Measurements from ENCODE around the gene MAGI2.
"Not testable (repeated sequence)": the region's sequence is repeated elsewhere in the genome, so short reads cannot be mapped to it uniquely, and the experiment has no call there.

MAGI2 gene

GRCh38 chr7:79442766-79443165 is 10.7 kb downstream of the MAGI2 start:
- not testable (repeated sequence) for ATAC-seq

GRCh38 chr7:79436378-79436777 is 17.1 kb downstream of the MAGI2 start:
- no peak for ATAC-seq

- no peak for ATAC-seq
Observed at GRCh38 chr7:79434867-79435266, 18.6 kb downstream of the MAGI2 start.

GRCh38 chr7:79434098-79434497 is 19.4 kb downstream of the MAGI2 start:
- no peak for ATAC-seq

GRCh38 chr7:79430391-79430790 is 23.1 kb downstream of the MAGI2 start:
- no peak for ATAC-seq

- no peak for ATAC-seq
Observed at GRCh38 chr7:79425665-79426064, 27.8 kb downstream of the MAGI2 start.

- no peak for ATAC-seq
Observed at GRCh38 chr7:79421751-79422150, 31.7 kb downstream of the MAGI2 start.

- ATAC-seq = no peak
Observed at GRCh38 chr7:79420464-79420863, 33.0 kb downstream of the MAGI2 start.

GRCh38 chr7:79414910-79415309 is 38.6 kb downstream of the MAGI2 start:
- no peak for ATAC-seq

GRCh38 chr7:79412915-79413314 is 40.6 kb downstream of the MAGI2 start:
- no peak for ATAC-seq

- ATAC-seq = no peak
Observed at GRCh38 chr7:79412438-79412837, 41.0 kb downstream of the MAGI2 start.

GRCh38 chr7:79410345-79410744 is 43.1 kb downstream of the MAGI2 start:
- ATAC-seq = no peak

- no peak for ATAC-seq
Observed at GRCh38 chr7:79407351-79407750, 46.1 kb downstream of the MAGI2 start.

- ATAC-seq = no peak
Observed at GRCh38 chr7:79406371-79406770, 47.1 kb downstream of the MAGI2 start.

GRCh38 chr7:79405368-79405767 is 48.1 kb downstream of the MAGI2 start:
- no peak for ATAC-seq

GRCh38 chr7:79403879-79404278 is 49.6 kb downstream of the MAGI2 start:
- ATAC-seq = no peak

GRCh38 chr7:79403451-79403850 is 50.0 kb downstream of the MAGI2 start:
- no peak for ATAC-seq

GRCh38 chr7:79401254-79401653 is 52.2 kb downstream of the MAGI2 start:
- no peak for ATAC-seq

GRCh38 chr7:79400222-79400621 is 53.2 kb downstream of the MAGI2 start:
- ATAC-seq = no peak

- no peak for ATAC-seq
Observed at GRCh38 chr7:79398138-79398749, 55.2 kb downstream of the MAGI2 start.

GRCh38 chr7:79386688-79387422 is 66.6 kb downstream of the MAGI2 start:
- no peak for ATAC-seq

- no peak for ATAC-seq
Observed at GRCh38 chr7:79381921-79382320, 71.5 kb downstream of the MAGI2 start.

GRCh38 chr7:79377097-79377496 is 76.4 kb downstream of the MAGI2 start:
- no peak for ATAC-seq

GRCh38 chr7:79376299-79377025 is 77.0 kb downstream of the MAGI2 start:
- no peak for ATAC-seq
